C4-2B (cell line): Measurements from ENCODE around the gene KRTAP10-8.

ENCODE experiments used
- CTCF ChIP-seq: fragments of 450-650 bp; conservative IDR thresholded peaks from 2 replicates; pipeline ENCODE4 v1.5.1; 2017; ENCODE audit warnings: mild to moderate bottlenecking
- ZFX ChIP-seq: fragments of 450-650 bp; IDR thresholded peaks from 2 replicates; pipeline ENCODE4 v1.6.1; 2017

GRCh38 chr21:44579056-44579832 is 32.6 kb upstream of the KRTAP10-8 start:
- TF ChIP-seq CTCF (no peak), ZFX (no peak)
